Natural killer cell treated with Interleukin-12 subunit alpha and Interleukin-12 subunit beta and Interleukin-15 and Interleukin-18, amount 100 ng/mL, for 72 hours (primary cell): ENCODE measurements around the gene PEA15. TPM values are rescaled to one million over a fixed set of nuclear protein-coding genes. Genes with fewer than 3 reads are reported as not detected.

Experiments
- total RNA-seq, 2 donors: library from RNA; stranded (reverse); gene quantifications; one replicate each; pipeline ENCODE4 v1.2.3, GENCODE V29; 2022

The PEA15 gene
- total RNA-seq, 2 donors from 2014 or later = 55.7 to 63.3 TPM

Other genes with a start within 250 kb of the PEA15 start
- gene PIGM, start 173.4 kb upstream of the PEA15 start, total RNA-seq = 1 to 10 TPM; 4.9 to 5.6 TPM
- gene KCNJ10, start 135.2 kb upstream of the PEA15 start, total RNA-seq = under 1 TPM in 1 of 2 donors, not detected in 1; 0.50 TPM
- gene KCNJ9, start 123.8 kb upstream of the PEA15 start, total RNA-seq = not detected
- gene IGSF8, start 106.8 kb upstream of the PEA15 start, total RNA-seq = 10 to 100 TPM; 20.6 to 25.8 TPM
- gene ATP1A2, start 89.6 kb upstream of the PEA15 start, total RNA-seq = not detected
- gene ATP1A4, start 53.8 kb upstream of the PEA15 start, total RNA-seq = not detected
- gene CASQ1, start 14.8 kb upstream of the PEA15 start, total RNA-seq = not detected
- 100 to 1,000 TPM in 1 of 2 donors, 10 to 100 TPM in 1; 86.3 to 115 TPM for gene DCAF8, start 57.2 kb downstream of the PEA15 start, total RNA-seq
- 10 to 100 TPM; 38.7 to 69.8 TPM for gene PEX19, start 79.7 kb downstream of the PEA15 start, total RNA-seq
- 100 to 1,000 TPM; 221 to 231 TPM for gene COPA, start 137.9 kb downstream of the PEA15 start, total RNA-seq
- 10 to 100 TPM; 92.5 to 95.9 TPM for gene NCSTN, start 138.0 kb downstream of the PEA15 start, total RNA-seq
- 1 to 10 TPM; 1.2 to 2.0 TPM for gene NHLH1, start 161.7 kb downstream of the PEA15 start, total RNA-seq
- not detected for gene VANGL2, start 195.2 kb downstream of the PEA15 start, total RNA-seq